HTERT RPE-1 (cell line): ENCODE results near the gene GPR63.

ENCODE experiments used
- in situ Hi-C: fragments of 300-500 bp; cut with MboI; formaldehyde crosslinking; loops from 4 replicates; pipeline ENCODE4 v1.14.3; 2020; ENCODE audit warnings: low sequenced_read_pairs

Gene GPR63

DNA sequence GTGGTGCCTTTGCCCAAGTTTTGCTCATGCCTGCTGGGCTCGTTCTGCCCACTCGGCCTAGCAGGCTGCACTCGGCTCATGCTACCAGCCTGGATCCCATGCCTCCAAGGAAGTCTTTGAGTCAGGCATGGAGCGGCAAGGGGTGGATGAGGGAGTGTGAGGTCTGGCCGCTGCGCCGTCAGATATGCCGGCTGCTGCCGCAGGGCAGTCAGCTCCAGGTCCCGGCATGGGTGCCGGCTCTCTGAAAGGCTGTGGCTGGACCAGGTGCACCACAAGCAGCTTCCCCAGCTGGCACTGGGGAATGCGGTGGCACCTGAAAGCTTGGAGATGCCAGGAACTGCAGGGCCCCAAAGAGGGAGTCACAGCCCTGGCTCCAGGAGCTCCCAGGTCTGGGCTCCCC is 75.5 kb downstream of the GPR63 start:
- in situ Hi-C loops = no loop called here

DNA sequence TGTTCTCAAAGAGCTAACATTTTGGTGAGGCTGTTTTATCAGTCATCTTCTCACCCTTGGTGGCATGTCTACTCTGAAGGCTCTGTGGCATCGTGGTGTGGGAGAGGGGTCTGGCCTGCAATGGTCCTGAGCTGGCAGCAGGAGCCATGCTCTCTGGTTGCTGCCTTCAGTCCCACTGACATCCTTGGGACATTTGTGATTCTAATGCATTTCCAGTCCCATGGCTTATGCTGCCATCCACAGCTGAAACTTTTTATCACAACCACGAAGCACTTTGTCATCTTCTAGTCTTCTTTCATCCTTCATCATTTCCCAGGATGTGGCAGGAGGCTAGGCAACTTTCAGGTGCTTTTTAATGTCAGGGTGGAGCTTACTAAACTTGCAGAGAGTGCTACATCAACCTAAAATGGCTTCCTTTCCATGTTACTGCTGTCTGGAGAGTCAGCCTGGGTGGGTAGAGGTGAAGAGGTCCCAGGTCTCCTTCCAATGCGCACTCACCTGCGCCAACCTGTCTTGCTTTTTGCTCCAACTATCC is 77.1 kb downstream of the GPR63 start:
- in situ Hi-C loops = no loop called here

DNA sequence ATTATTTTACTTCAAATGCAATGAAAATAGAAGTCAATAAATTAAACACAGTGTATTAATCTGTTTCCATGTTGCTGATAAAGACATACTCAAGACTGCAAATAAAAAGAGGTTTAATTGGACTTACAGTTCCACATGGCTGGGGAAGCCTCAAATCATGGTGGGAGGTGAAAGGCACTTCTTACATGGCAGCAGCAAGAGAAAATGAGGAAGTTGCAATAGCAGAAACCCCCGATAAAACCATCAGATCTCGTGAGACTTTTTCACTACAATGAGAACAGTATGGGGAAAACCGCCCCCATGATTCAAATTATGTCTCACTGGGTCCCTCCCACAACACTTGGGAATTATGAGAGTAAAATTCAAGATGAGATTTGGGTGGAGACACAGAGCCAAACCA is 82.2 kb downstream of the GPR63 start:
- in situ Hi-C loops = no loop called here

DNA sequence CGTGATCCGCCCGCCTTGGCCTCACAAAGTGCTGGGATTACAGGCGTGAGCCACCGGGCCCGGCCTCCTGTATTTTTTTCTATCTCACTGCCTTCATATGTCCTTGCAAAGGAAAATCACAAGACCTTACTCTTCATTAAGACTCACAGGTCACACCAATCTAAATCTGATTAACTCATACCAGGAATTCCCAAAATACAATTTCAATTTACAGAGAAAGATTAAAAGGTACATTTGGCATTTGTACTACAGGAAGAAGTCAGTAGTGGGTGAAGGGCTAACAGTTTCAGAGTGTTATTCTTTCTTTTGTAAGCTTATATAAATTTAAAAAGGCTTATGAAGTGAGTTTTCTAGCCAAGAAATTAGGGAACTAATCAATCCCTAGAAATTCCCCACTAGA is 87.4 kb downstream of the GPR63 start:
- in situ Hi-C loops = no loop called here
